Keratinocyte (primary cell): ENCODE measurements around the gene RESP18. TPM values are rescaled to one million over a fixed set of nuclear protein-coding genes. Genes with fewer than 3 reads are reported as not detected.

Source experiments
- DNase-seq: peaks from one replicate; pipeline ENCODE4 v3.0.0-alpha.2; 2011; ENCODE audit warnings: low read depth, missing footprints, low spot score
- FAIRE-seq: peaks from 2 replicates; lab custom pipeline; 2011; peaks lifted over from hg19 to GRCh38; lab: Jason Lieb, UNC
- H2AFZ ChIP-seq: 2 replicates; pipeline ENCODE4 v1.6.0; 2012; ENCODE audit warnings: low read length, control low read depth, inconsistent platforms; ENCODE audit not compliant: control insufficient read depth
- H3K27ac ChIP-seq: 2 replicates; pipeline ENCODE4 v1.5.1; 2011; ENCODE audit warnings: low read length; ENCODE audit not compliant: control insufficient read depth, insufficient read depth
- H3K27me3 ChIP-seq: 3 replicates; pipeline ENCODE4 v1.6.0; 2011; ENCODE audit warnings: low read length; ENCODE audit not compliant: control insufficient read depth, insufficient read depth; ENCODE audit errors: extremely low read depth
- H3K36me3 ChIP-seq, 2 experiments: 2 replicates in 1 of 2; 3 replicates in 1 of 2; pipeline ENCODE4 v1.5.1; 2011; ENCODE audit warnings: low read length in 2 of 2, mild to moderate bottlenecking in 1 of 2; ENCODE audit not compliant: control insufficient read depth in 2 of 2, insufficient read depth in 2 of 2; ENCODE audit errors: extremely low read depth in 1 of 2
- H3K4me1 ChIP-seq: 3 replicates; pipeline ENCODE4 v1.5.1; 2011; ENCODE audit warnings: low read length; ENCODE audit not compliant: control insufficient read depth, insufficient read depth; ENCODE audit errors: extremely low read depth
- H3K4me2 ChIP-seq: 3 replicates; pipeline ENCODE4 v1.6.0; 2011; ENCODE audit warnings: low read depth, low read length; ENCODE audit not compliant: control insufficient read depth, insufficient read depth; ENCODE audit errors: extremely low read depth
- H3K4me3 ChIP-seq, 3 experiments: fragments of 200-600 bp in 1 of 3; sonication (generic) in 1 of 3; 2 replicates in 2 of 3; 3 replicates in 1 of 3; pipeline ENCODE4 v1.5.1; 2011 to 2016; ENCODE audit warnings: low read length in 3 of 3, mild to moderate bottlenecking in 3 of 3, control low read depth in 2 of 3, inconsistent platforms in 1 of 3, low read depth in 1 of 3, mixed read lengths in 1 of 3, mixed run types in 1 of 3, moderate library complexity in 1 of 3; ENCODE audit not compliant: control insufficient read depth in 2 of 3, insufficient read depth in 2 of 3; ENCODE audit errors: extremely low read depth in 1 of 3
- H3K79me2 ChIP-seq: 2 replicates; pipeline ENCODE4 v1.6.0; 2012; ENCODE audit warnings: low read length; ENCODE audit not compliant: control insufficient read depth, insufficient read depth
- H3K9ac ChIP-seq: 3 replicates; pipeline ENCODE4 v1.6.0; 2011; ENCODE audit warnings: low read length; ENCODE audit not compliant: control insufficient read depth, insufficient read depth; ENCODE audit errors: extremely low read depth
- H3K9me1 ChIP-seq: 3 replicates; pipeline ENCODE4 v1.6.0; 2011; ENCODE audit warnings: low read length; ENCODE audit not compliant: control insufficient read depth, insufficient read depth; ENCODE audit errors: extremely low read depth
- H3K9me3 ChIP-seq: 2 replicates; pipeline ENCODE4 v1.5.1; 2012; ENCODE audit warnings: low read depth, low read length; ENCODE audit not compliant: control insufficient read depth
- H4K20me1 ChIP-seq: 3 replicates; pipeline ENCODE4 v1.6.0; 2011; ENCODE audit warnings: low read length; ENCODE audit not compliant: control insufficient read depth, insufficient read depth; ENCODE audit errors: extremely low read depth
- EZH2 ChIP-seq: IDR thresholded peaks from one replicate; pipeline ENCODE4 v1.6.1; 2012; ENCODE audit warnings: inconsistent platforms, mild to moderate bottlenecking, low read length, moderate library complexity
- dilution Hi-C: fragments of 300-500 bp; cut with MboI; formaldehyde crosslinking; loops from one replicate; pipeline ENCODE4 v1.7.0; 2020; ENCODE audit warnings: low sequenced_read_pairs; ENCODE audit not compliant: extremely low pct_ligation_motif_present
- polyA plus RNA-seq, 5 experiments: library from polyadenylated mRNA; depleted of rRNA in 3 of 5; stranded (reverse) in 3 of 5; stranded (forward) in 1 of 5; unstranded in 1 of 5; fragments of >200 nt; gene quantifications; 1 replicate in 1 of 5; 2 replicates in 3 of 5; 3 replicates in 1 of 5; pipeline versions ENCODE4 v1.2.1 to v1.2.3, GENCODE V29; 2011 to 2012; ENCODE audit warnings: missing spikeins in 2 of 5, low read depth in 1 of 5, low replicate concordance in 1 of 5
- TF ChIP-seq, protein P1 (sequence below), 3 experiments: IDR thresholded peaks in 1 of 3; conservative IDR thresholded peaks in 1 of 3; optimal IDR thresholded peaks in 1 of 3; 2 replicates in 2 of 3; 3 replicates in 1 of 3; pipeline versions ENCODE3 to v1.5.1; 2011; ENCODE audit warnings: low read length in 3 of 3, mild to moderate bottlenecking in 3 of 3, moderate library complexity in 2 of 3, control low read depth in 1 of 3, inconsistent platforms in 1 of 3; ENCODE audit not compliant: insufficient read depth in 2 of 3; ENCODE audit errors: extremely low read depth in 1 of 3

The RESP18 gene
- polyA plus RNA-seq, 1 donor (not counting 4 experiments of a cell fraction or from before 2014, with no cell fraction given) = not detected

DNA sequence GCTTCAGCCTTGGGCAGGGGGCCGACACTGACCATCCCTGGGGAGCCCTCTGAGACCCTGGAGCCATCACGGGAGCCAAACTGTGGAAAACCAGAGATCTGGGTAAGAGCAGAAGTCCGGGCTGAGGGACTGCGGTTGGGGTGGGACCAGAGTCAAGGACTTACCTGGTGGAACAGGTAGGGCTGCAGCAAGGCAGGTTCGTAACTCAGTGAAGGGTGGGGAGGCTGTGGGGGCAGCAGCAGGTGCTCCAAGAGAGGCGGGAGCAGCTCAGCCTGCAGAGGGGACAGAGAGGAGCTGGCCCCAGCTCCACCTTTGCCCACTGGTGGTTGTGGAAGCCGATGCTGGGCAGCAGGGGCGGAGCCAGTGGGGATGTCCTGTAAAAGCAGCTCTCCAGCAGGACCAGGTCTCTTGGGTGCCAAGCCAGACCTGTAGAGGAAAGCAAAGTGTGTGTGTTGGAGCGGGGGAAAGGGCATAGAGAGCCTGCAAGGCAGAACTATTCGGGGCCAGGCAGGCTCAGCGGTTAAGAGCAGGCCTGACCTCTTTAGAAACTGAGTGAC lies 30.1 kb downstream of the RESP18 start:
- Histone ChIP-seq H3K9ac (no peak overlapping the region), H3K4me3 (no peak overlapping the region), H3K79me2 (no peaks in the 10 kb centered on the region), H3K27me3 (peaks cover 49% of the 10 kb centered on the region), H2AFZ (no peak overlapping the region), H3K4me2 (no peak overlapping the region), H3K4me1 (no peaks in the 10 kb centered on the region), H3K9me1 (no peaks in the 10 kb centered on the region), H4K20me1 (no peaks in the 10 kb centered on the region), H3K27ac (no peak overlapping the region), H3K36me3 (no peaks in the 10 kb centered on the region), H3K9me3 (no peaks in the 10 kb centered on the region)
- dilution Hi-C loops = no loop called here
- no peak for TF ChIP-seq EZH2
- TF ChIP-seq, protein P1, sequence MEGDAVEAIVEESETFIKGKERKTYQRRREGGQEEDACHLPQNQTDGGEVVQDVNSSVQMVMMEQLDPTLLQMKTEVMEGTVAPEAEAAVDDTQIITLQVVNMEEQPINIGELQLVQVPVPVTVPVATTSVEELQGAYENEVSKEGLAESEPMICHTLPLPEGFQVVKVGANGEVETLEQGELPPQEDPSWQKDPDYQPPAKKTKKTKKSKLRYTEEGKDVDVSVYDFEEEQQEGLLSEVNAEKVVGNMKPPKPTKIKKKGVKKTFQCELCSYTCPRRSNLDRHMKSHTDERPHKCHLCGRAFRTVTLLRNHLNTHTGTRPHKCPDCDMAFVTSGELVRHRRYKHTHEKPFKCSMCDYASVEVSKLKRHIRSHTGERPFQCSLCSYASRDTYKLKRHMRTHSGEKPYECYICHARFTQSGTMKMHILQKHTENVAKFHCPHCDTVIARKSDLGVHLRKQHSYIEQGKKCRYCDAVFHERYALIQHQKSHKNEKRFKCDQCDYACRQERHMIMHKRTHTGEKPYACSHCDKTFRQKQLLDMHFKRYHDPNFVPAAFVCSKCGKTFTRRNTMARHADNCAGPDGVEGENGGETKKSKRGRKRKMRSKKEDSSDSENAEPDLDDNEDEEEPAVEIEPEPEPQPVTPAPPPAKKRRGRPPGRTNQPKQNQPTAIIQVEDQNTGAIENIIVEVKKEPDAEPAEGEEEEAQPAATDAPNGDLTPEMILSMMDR (optimal IDR thresholded peaks at IDR 0.05 in 1 of 3, IDR thresholded peaks at IDR 0.05 in 1 of 3, conservative IDR thresholded peaks at IDR 0.05 in 1 of 3; ENCODE audit: extremely low read depth in 1 of 3, insufficient read depth in 2 of 3, low read length in 3 of 3) = no peak
- FAIRE-seq = no peak
- no peak for DNase-seq

DNA sequence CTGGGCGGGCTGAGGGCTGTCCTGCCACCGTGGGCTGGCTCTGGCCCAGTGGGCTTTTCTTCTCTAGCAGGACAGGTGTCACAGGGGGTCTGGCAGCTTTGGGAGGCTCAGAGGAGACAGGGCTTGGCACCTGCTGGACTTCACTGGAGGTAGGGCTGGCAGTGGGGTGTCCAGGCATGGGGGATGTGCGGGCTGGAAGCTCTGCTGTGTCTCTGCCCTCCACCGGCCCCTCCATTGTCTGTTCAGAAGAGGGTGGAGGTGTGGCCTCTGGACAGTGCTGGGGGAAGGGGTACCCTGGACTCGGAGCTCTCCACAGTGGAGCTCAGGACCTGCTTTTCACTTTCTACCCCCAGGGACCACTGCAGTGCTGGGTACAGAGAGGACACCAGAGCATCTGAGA lies 32.5 kb downstream of the RESP18 start:
- no peak for DNase-seq
- dilution Hi-C loops = no loop called here
- no peak overlapping the region for H3K4me3 ChIP-seq
- no peaks in the 10 kb centered on the region for H3K36me3 ChIP-seq
- H3K27ac ChIP-seq = no peak overlapping the region
- H3K9me1 ChIP-seq = no peaks in the 10 kb centered on the region
- H3K9me3 ChIP-seq = no peaks in the 10 kb centered on the region
- H3K4me1 ChIP-seq = no peaks in the 10 kb centered on the region
- H4K20me1 ChIP-seq = no peaks in the 10 kb centered on the region
- H3K4me2 ChIP-seq = no peak overlapping the region
- H2AFZ ChIP-seq = no peak overlapping the region
- no peak for FAIRE-seq
- no peak for TF ChIP-seq EZH2
- TF ChIP-seq, protein P1 (optimal IDR thresholded peaks at IDR 0.05 in 1 of 3, IDR thresholded peaks at IDR 0.05 in 1 of 3, conservative IDR thresholded peaks at IDR 0.05 in 1 of 3; ENCODE audit: extremely low read depth in 1 of 3, insufficient read depth in 2 of 3, low read length in 3 of 3) = no peak
- H3K27me3 ChIP-seq = peaks cover 45% of the 10 kb centered on the region
- no peaks in the 10 kb centered on the region for H3K79me2 ChIP-seq
- H3K9ac ChIP-seq = no peak overlapping the region
